GM12878 (cell line): Measurements from ENCODE around the gene ZDHHC17. TPM values are rescaled to one million over a fixed set of nuclear protein-coding genes. Genes with fewer than 3 reads are reported as not detected.

Experiments
- ATAC-seq: fragments of 200-7000 bp; cut with Tn5 transposase; 3 replicates; pipeline ENCODE4 v1.9.1; 2020; ENCODE audit warnings: mild to moderate bottlenecking, moderate library complexity
- BruUV-seq: library from RNA; stranded (reverse); fragments of 400-500 nt; replicated peaks from 2 replicates; lab custom pipeline; 2021; lab: Mats Ljungman, UMichigan
- CTCF ChIA-PET: fragments of 300-600 bp; sonication (Branson Sonifier 250); formaldehyde crosslinking; extraction: SDS; loops from one replicate; lab custom pipeline; 2021; ENCODE audit warnings: inconsistent platforms; lab: Yijun Ruan, JAX
- POLR2A ChIA-PET: fragments of 350-600 bp; formaldehyde crosslinking; extraction: SDS; loops from one replicate; lab custom pipeline; 2021; ENCODE audit warnings: inconsistent platforms; lab: Charles Lee
- RAD21 ChIA-PET: fragments of 300-600 bp; sonication (Branson Sonifier 250); formaldehyde crosslinking; loops from one replicate; lab custom pipeline; 2023; ENCODE audit warnings: antibody characterized with exemption; ENCODE audit not compliant: unreplicated experiment; lab: Charles Lee
- SMC1A ChIA-PET: fragments of 300-600 bp; sonication (Branson Sonifier 250); formaldehyde crosslinking; loops from one replicate; lab custom pipeline; 2023; ENCODE audit not compliant: unreplicated experiment, uncharacterized antibody; lab: Charles Lee
- DNase-seq: peaks from one replicate; pipeline ENCODE4 v3.0.0-alpha.2; 2011; ENCODE audit warnings: low read depth, low spot score
- FAIRE-seq: peaks from 3 replicates; lab custom pipeline; 2011; peaks lifted over from hg19 to GRCh38; lab: Jason Lieb, UNC
- H2AFZ ChIP-seq: 2 replicates; pipeline ENCODE4 v1.6.0; 2011; ENCODE audit warnings: low read depth, low read length, control low read depth; ENCODE audit not compliant: control insufficient read depth
- H3K27ac ChIP-seq: 2 replicates; pipeline ENCODE4 v1.5.1; 2011; ENCODE audit warnings: control low read depth; ENCODE audit not compliant: control insufficient read depth, insufficient read depth
- H3K27me3 ChIP-seq, 2 experiments: replicated peaks in 1 of 2; 2 replicates each; pipeline versions ENCODE4 v1.6.0 to v1.6.1; 2011; ENCODE audit warnings: low read length in 1 of 2; ENCODE audit not compliant: control insufficient read depth in 2 of 2, insufficient read depth in 2 of 2
- H3K36me3 ChIP-seq, 2 experiments: 2 replicates each; pipeline ENCODE4 v1.5.1; 2011; ENCODE audit warnings: low read length in 1 of 2; ENCODE audit not compliant: control insufficient read depth in 2 of 2, insufficient read depth in 2 of 2
- H3K4me1 ChIP-seq: 2 replicates; pipeline ENCODE4 v1.6.1; 2011; ENCODE audit warnings: mild to moderate bottlenecking, low read length, moderate library complexity, mixed read lengths; ENCODE audit not compliant: control insufficient read depth, insufficient read depth
- H3K4me2 ChIP-seq: 2 replicates; pipeline ENCODE4 v1.6.0; 2011; ENCODE audit warnings: control low read depth; ENCODE audit not compliant: control insufficient read depth, insufficient read depth
- H3K4me3 ChIP-seq: fragments of 200-600 bp; sonication (generic); 2 replicates; pipeline ENCODE4 v1.5.1; 2016
- H3K79me2 ChIP-seq: 2 replicates; pipeline ENCODE4 v1.6.0; 2011; ENCODE audit warnings: low read length; ENCODE audit not compliant: control insufficient read depth, insufficient read depth
- H3K9ac ChIP-seq: 2 replicates; pipeline ENCODE4 v1.8.0; 2011; ENCODE audit warnings: low read length, control low read depth, mixed read lengths; ENCODE audit not compliant: control insufficient read depth, insufficient read depth
- H3K9me3 ChIP-seq: replicated peaks from 3 replicates; pipeline ENCODE4 v1.5.1; 2011; ENCODE audit warnings: mild to moderate bottlenecking, low read length; ENCODE audit not compliant: control insufficient read depth, insufficient read depth
- H4K20me1 ChIP-seq: 2 replicates; pipeline ENCODE4 v1.6.0; 2011; ENCODE audit not compliant: control insufficient read depth, insufficient read depth
- BACH1 ChIP-seq: fragments of 450-650 bp; IDR thresholded peaks from 2 replicates; pipeline ENCODE4 v1.6.1; 2017; ENCODE audit warnings: mild to moderate bottlenecking, borderline replicate concordance
- EED ChIP-seq: sonication (generic); IDR thresholded peaks from 2 replicates; pipeline ENCODE4 v1.6.1; 2016; ENCODE audit warnings: antibody characterized with exemption, low read depth
- FOXK2 ChIP-seq: fragments of 450-650 bp; IDR thresholded peaks from 2 replicates; pipeline ENCODE4 v1.6.1; 2017; ENCODE audit warnings: mild to moderate bottlenecking, moderate library complexity
- GATAD2B ChIP-seq: fragments of 450-650 bp; conservative IDR thresholded peaks from 2 replicates; pipeline ENCODE4 v1.6.1; 2017; ENCODE audit warnings: low read depth, mild to moderate bottlenecking, moderate library complexity
- MEF2A ChIP-seq: IDR thresholded peaks from 2 replicates; pipeline ENCODE4 v1.6.1; 2011; ENCODE audit warnings: low read depth, mild to moderate bottlenecking, low read length, moderate library complexity; ENCODE audit not compliant: insufficient read depth
- RAD21 ChIP-seq: IDR thresholded peaks from 2 replicates; pipeline ENCODE4 v1.6.1; 2011; ENCODE audit warnings: mild to moderate bottlenecking, low read depth, low read length, moderate library complexity; ENCODE audit not compliant: insufficient read depth
- SMC3 ChIP-seq: IDR thresholded peaks from 2 replicates; pipeline ENCODE4 v1.6.1; 2011; ENCODE audit warnings: low read length, improper control_type of control experiment, borderline replicate concordance
- SREBF2 ChIP-seq: IDR thresholded peaks from 2 replicates; pipeline ENCODE4 v1.6.1; 2012; ENCODE audit warnings: mild to moderate bottlenecking, low read length
- WGBS: methylation state at CpG from one replicate; pipeline ENCODE4 v1.1.6; 2016; ENCODE audit warnings: low lambda C conversion rate; ENCODE audit not compliant: insufficient replicate concordance, insufficient coverage; ENCODE audit errors: missing lambda C conversion rate; 5-methylcytosine and 5-hydroxymethylcytosine counted together
- in situ Hi-C: fragments of 300-500 bp; cut with MboI; formaldehyde crosslinking; loops from 9 replicates; pipeline ENCODE4 v1.14.3; 2018; ENCODE audit warnings: mixed read lengths
- intact Hi-C: fragments of 100-400 bp; cut with micrococcal nuclease; formaldehyde crosslinking; loops from one replicate; pipeline ENCODE4 v1.14.2; 2022; ENCODE audit not compliant: unreplicated experiment
- polyA plus RNA-seq, 11 experiments: library from polyadenylated mRNA; depleted of rRNA in 4 of 11; unstranded in 6 of 11; stranded (reverse) in 5 of 11; fragments of >200 nt; fragmentation: Nextera tagmentation in 4 of 11; fragmentation: Illumina TruSeq in 1 of 11; extraction: Ambion mirVana in 4 of 11; extraction: Trizol in 1 of 11; gene quantifications; 1 replicate in 1 of 11; 2 replicates in 10 of 11; pipeline versions ENCODE4 v1.2.1 to v1.2.3, GENCODE V29; 2011 to 2016; ENCODE audit warnings: inconsistent platforms in 2 of 11, missing spikeins in 2 of 11, low read depth in 1 of 11
- total RNA-seq, 4 experiments: library from RNA; depleted of rRNA in 3 of 4; stranded (reverse); fragments of >200 nt in 3 of 4; fragmentation: Illumina TruSeq in 1 of 4; extraction: Trizol in 1 of 4; gene quantifications; 2 replicates each; pipeline versions ENCODE4 v1.2.1 to v1.2.3, GENCODE V29; 2013 to 2021
- TF ChIP-seq, protein P1 (sequence below): fragments of 450-650 bp; IDR thresholded peaks from 2 replicates; pipeline ENCODE4 v1.6.1; 2016; ENCODE audit warnings: mild to moderate bottlenecking
- TF ChIP-seq, protein P2 (sequence below): fragments of 450-650 bp; IDR thresholded peaks from 2 replicates; pipeline ENCODE4 v1.6.1; 2014; ENCODE audit warnings: mild to moderate bottlenecking

ZDHHC17 gene
- total and polyA plus RNA-seq, 10 of the 15 experiments (the other 5 are each of a cell fraction or from before 2014, with no cell fraction given) = 4.3 to 50.0 (median 19.3) TPM

DNA sequence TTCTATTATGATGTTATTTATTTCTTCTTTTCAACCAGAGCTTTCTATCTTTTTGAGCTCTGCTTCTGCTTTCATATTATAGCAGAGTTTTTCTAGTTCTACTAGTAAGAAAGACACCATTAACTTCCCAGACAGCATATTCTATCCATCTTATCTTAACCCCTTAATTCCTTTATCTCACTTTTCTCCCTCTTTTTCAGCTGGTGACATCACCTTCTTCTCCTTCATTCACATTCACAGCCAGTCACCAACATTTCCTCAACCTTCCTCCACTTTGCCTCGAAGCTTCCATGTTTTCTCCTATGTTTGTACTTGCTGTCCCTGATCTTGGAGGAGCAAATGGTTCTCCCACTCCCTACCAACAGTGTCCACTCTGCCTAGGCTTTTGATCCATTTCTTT, 118.5 kb downstream of the ZDHHC17 start:
- Histone ChIP-seq H3K4me2 (no peak overlapping the region), H2AFZ (no peak overlapping the region), H4K20me1 (no peaks in the 10 kb centered on the region), H3K27ac (no peak overlapping the region), H3K4me3 (no peak overlapping the region), H3K9ac (no peak overlapping the region), H3K9me3 (no peaks in the 10 kb centered on the region), H3K79me2 (no peaks in the 10 kb centered on the region), H3K4me1 (peaks cover 3% of the 10 kb centered on the region; the same call in 1 of the 2 replicates)
- ChIA-PET POLR2A (no interaction called here), SMC1A (no interaction called here), RAD21 (no interaction called here), CTCF (no interaction called here)
- FAIRE-seq = no peak
- DNase-seq = no peak
- WGBS = 0% methylated on average over 1 of the region's 1 CpG
- in situ Hi-C loops = no loop called here
- BruUV-seq = no TSS peak
- ATAC-seq = no peak
- no peak for TF ChIP-seq SMC3
- TF ChIP-seq EED = no peak
- no peak for TF ChIP-seq RAD21
- TF ChIP-seq, protein P1, sequence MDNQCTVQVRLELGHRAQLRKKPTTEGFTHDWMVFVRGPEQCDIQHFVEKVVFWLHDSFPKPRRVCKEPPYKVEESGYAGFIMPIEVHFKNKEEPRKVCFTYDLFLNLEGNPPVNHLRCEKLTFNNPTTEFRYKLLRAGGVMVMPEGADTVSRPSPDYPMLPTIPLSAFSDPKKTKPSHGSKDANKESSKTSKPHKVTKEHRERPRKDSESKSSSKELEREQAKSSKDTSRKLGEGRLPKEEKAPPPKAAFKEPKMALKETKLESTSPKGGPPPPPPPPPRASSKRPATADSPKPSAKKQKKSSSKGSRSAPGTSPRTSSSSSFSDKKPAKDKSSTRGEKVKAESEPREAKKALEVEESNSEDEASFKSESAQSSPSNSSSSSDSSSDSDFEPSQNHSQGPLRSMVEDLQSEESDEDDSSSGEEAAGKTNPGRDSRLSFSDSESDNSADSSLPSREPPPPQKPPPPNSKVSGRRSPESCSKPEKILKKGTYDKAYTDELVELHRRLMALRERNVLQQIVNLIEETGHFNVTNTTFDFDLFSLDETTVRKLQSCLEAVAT = no peak
- TF ChIP-seq FOXK2 = no peak
- no peak for TF ChIP-seq BACH1
- TF ChIP-seq SREBF2 = no peak
- TF ChIP-seq MEF2A = no peak
- no peak for TF ChIP-seq GATAD2B
- TF ChIP-seq, protein P2, sequence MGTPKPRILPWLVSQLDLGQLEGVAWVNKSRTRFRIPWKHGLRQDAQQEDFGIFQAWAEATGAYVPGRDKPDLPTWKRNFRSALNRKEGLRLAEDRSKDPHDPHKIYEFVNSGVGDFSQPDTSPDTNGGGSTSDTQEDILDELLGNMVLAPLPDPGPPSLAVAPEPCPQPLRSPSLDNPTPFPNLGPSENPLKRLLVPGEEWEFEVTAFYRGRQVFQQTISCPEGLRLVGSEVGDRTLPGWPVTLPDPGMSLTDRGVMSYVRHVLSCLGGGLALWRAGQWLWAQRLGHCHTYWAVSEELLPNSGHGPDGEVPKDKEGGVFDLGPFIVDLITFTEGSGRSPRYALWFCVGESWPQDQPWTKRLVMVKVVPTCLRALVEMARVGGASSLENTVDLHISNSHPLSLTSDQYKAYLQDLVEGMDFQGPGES = no peak
- TF ChIP-seq, all 136 proteins: peak for 0
- intact Hi-C loops = no loop called here
- Histone ChIP-seq H3K27me3 (peaks cover 0 to 7% of the 10 kb centered on the region in 2 experiments; a peak in 2 of 4 replicates), H3K36me3 (no peaks in the 10 kb centered on the region)
